Ishikawa (cell line): ENCODE measurements around the gene DCTN4.

Experiments used
- CEBPB ChIP-seq: IDR thresholded peaks from 2 replicates; pipeline ENCODE4 v1.6.1; 2012
- EP300 ChIP-seq: IDR thresholded peaks from 2 replicates; pipeline ENCODE4 v1.6.1; 2012; ENCODE audit warnings: borderline replicate concordance
- MAX ChIP-seq: IDR thresholded peaks from 2 replicates; pipeline ENCODE4 v1.6.1; 2012
- RAD21 ChIP-seq: IDR thresholded peaks from 2 replicates; pipeline ENCODE4 v1.6.1; 2012; ENCODE audit warnings: low read depth
- TAF1 ChIP-seq: IDR thresholded peaks from 2 replicates; pipeline ENCODE4 v1.6.1; 2012; ENCODE audit warnings: low read depth, mild to moderate bottlenecking
- ZBTB7A ChIP-seq: IDR thresholded peaks from 2 replicates; pipeline ENCODE4 v1.6.1; 2012; ENCODE audit warnings: low read depth
- TF ChIP-seq, protein P1 (sequence below): IDR thresholded peaks from 2 replicates; pipeline ENCODE4 v1.6.1; 2012
- TF ChIP-seq, protein P2 (sequence below): IDR thresholded peaks from 2 replicates; pipeline ENCODE4 v1.6.1; 2012; ENCODE audit warnings: low read depth, mild to moderate bottlenecking

DNA sequence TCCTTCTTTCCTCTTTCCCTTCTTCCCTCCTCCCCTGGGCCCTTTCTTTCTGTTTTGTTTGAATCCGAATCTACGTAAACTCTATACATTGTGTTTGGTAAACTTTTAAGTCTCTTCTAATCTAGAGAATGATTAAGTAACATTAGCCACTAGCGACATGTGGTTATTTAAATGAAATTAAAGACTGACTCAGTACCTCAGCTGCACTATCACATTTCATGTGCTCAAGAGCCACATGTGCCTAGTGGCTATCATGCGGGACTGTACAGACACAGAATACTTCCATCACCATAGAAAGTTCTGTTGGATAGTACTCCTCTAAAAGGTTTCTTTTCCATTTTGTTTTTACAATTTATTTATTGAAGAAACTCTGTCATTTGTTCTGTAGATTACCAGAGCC lies 29.0 kb downstream of the DCTN4 start:
- TF ChIP-seq EP300: no peak
- TF ChIP-seq, protein P1, sequence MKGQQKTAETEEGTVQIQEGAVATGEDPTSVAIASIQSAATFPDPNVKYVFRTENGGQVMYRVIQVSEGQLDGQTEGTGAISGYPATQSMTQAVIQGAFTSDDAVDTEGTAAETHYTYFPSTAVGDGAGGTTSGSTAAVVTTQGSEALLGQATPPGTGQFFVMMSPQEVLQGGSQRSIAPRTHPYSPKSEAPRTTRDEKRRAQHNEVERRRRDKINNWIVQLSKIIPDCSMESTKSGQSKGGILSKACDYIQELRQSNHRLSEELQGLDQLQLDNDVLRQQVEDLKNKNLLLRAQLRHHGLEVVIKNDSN: no peak
- TF ChIP-seq TAF1: no peak
- TF ChIP-seq RAD21: no peak
- TF ChIP-seq, protein P2, sequence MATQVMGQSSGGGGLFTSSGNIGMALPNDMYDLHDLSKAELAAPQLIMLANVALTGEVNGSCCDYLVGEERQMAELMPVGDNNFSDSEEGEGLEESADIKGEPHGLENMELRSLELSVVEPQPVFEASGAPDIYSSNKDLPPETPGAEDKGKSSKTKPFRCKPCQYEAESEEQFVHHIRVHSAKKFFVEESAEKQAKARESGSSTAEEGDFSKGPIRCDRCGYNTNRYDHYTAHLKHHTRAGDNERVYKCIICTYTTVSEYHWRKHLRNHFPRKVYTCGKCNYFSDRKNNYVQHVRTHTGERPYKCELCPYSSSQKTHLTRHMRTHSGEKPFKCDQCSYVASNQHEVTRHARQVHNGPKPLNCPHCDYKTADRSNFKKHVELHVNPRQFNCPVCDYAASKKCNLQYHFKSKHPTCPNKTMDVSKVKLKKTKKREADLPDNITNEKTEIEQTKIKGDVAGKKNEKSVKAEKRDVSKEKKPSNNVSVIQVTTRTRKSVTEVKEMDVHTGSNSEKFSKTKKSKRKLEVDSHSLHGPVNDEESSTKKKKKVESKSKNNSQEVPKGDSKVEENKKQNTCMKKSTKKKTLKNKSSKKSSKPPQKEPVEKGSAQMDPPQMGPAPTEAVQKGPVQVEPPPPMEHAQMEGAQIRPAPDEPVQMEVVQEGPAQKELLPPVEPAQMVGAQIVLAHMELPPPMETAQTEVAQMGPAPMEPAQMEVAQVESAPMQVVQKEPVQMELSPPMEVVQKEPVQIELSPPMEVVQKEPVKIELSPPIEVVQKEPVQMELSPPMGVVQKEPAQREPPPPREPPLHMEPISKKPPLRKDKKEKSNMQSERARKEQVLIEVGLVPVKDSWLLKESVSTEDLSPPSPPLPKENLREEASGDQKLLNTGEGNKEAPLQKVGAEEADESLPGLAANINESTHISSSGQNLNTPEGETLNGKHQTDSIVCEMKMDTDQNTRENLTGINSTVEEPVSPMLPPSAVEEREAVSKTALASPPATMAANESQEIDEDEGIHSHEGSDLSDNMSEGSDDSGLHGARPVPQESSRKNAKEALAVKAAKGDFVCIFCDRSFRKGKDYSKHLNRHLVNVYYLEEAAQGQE: no peak
- no peak for TF ChIP-seq CEBPB
- TF ChIP-seq ZBTB7A: no peak
- no peak for TF ChIP-seq MAX
